HCT116 (cell line): Measurements from ENCODE around the gene GRM5.

Experiments used
- POLR2AphosphoS5 ChIP-seq: IDR thresholded peaks from 2 replicates; pipeline ENCODE4 v1.6.1; 2011; ENCODE audit warnings: mild to moderate bottlenecking, low read depth, low read length, moderate library complexity
- RAD21 ChIP-seq: IDR thresholded peaks from 2 replicates; pipeline ENCODE4 v1.6.1; 2012; ENCODE audit warnings: low read depth, mild to moderate bottlenecking
- SRF ChIP-seq: IDR thresholded peaks from 2 replicates; pipeline ENCODE4 v1.6.1; 2012; ENCODE audit warnings: low read depth
- TF ChIP-seq, protein P1 (sequence below), 3 experiments: fragments of 200-600 bp in 1 of 3; sonication (generic) in 1 of 3; IDR thresholded peaks in 2 of 3; conservative IDR thresholded peaks in 1 of 3; 2 replicates each; pipeline ENCODE4 v1.5.1; 2012 to 2017; ENCODE audit warnings: low read depth in 2 of 3, low read length in 2 of 3, antibody characterized with exemption in 1 of 3, borderline replicate concordance in 1 of 3, control low read depth in 1 of 3, mild to moderate bottlenecking in 1 of 3, mixed read lengths in 1 of 3, mixed run types in 1 of 3, moderate library complexity in 1 of 3; ENCODE audit not compliant: insufficient read depth in 1 of 3

DNA sequence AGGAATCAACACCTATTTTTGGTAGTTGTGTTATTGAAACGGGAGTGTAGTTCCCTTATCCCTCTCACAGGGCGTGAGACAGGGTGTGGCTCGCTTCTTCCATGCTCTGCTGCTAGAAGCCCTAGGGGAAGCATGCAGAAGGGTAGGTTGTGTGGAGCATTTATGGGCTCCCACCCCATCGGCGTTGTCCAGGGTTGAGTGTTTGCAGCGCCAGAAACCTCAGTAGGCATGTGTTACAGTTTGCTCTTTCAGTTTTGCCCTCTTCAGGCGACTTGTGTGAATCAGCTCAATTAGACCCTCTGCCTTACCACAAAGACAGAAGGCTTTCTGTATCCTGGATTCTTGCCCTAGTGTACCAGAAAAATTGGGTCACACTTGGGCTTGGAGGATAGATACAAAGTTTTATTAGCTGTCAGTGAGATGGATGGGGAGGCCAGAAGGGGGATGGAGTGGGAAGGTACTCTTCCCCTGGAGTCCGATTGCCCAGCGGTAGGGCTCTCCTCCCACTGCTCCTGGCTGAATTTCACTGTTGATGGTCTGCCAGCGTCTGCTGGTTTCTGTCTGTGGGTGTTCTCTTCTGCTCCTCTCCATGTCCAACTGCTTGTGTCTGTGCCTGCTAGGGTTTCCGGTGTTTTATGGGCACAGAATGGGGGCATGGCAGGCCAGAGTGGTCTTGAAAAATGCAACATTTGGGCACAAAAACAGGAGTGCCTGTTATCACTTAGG lies 369.9 kb downstream of the GRM5 start:
- TF ChIP-seq, protein P1, sequence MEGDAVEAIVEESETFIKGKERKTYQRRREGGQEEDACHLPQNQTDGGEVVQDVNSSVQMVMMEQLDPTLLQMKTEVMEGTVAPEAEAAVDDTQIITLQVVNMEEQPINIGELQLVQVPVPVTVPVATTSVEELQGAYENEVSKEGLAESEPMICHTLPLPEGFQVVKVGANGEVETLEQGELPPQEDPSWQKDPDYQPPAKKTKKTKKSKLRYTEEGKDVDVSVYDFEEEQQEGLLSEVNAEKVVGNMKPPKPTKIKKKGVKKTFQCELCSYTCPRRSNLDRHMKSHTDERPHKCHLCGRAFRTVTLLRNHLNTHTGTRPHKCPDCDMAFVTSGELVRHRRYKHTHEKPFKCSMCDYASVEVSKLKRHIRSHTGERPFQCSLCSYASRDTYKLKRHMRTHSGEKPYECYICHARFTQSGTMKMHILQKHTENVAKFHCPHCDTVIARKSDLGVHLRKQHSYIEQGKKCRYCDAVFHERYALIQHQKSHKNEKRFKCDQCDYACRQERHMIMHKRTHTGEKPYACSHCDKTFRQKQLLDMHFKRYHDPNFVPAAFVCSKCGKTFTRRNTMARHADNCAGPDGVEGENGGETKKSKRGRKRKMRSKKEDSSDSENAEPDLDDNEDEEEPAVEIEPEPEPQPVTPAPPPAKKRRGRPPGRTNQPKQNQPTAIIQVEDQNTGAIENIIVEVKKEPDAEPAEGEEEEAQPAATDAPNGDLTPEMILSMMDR (IDR thresholded peaks at IDR 0.05 in 2 of 3, conservative IDR thresholded peaks at IDR 0.05 in 1 of 3; ENCODE audit: borderline replicate concordance in 1 of 3, insufficient read depth in 1 of 3, low read depth in 2 of 3, low read length in 2 of 3) = no peak
- no peak for TF ChIP-seq RAD21
- no peak for TF ChIP-seq POLR2AphosphoS5
- TF ChIP-seq SRF = no peak
